ENCODE measurements around the gene CD74. TPM values are rescaled to one million over a fixed set of nuclear protein-coding genes. Genes with fewer than 3 reads are reported as not detected.

Gene CD74
- total and polyA plus RNA-seq, 2 of the 13 experiments (the other 11 are each of a cell fraction or from before 2014, with no cell fraction given): 34.1 to 84.4 TPM

DNA sequence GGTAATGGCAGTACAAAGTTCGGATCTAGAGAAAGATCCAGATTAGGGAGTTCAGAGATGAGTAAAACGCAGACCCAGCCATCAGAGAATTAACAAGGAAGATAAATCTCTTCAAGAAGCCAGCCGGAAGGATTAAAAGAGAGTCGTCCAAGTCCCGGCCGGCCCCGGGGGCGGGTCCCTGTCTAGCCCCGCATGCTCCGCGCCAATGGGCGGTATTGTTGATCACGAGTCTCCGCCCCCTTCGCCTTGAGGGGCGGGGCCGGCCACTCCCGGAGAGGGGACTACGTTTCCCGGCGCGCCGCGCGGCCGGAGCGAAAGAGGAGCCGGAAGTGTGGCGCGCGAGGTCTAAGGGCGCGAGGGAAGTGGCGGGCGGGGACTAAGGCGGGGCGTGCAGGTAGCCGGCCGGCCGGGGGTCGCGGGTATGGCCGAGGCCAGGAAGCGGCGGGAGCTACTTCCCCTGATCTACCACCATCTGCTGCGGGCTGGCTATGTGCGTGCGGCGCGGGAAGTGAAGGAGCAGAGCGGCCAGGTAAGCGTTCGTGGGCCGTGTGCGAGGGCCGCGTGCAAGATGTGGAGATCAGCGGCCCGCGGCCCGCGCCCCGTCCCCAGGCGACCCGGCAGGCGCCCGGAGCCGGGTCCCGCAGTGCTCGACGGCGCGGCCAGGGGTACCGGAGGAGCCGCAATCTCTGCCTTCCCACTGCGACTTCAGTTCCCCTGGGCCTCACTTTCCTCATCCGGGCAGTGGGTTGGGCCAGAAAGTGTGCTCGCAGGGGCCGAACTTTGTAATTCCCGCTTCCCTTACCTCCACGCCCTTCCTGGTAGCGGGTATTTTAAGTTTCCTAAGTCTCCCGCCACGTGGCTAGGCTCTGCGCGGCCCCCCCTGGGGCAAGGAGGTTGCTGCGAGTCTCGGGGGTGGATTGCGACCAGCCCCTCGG, 55.1 kb downstream of the CD74 start, which contains the start of gene TCOF1 (continued):
- TF ChIP-seq JUNB (CRISPR knock-in tag; IDR thresholded peaks at IDR 0.05; ENCODE audit: borderline replicate concordance) (peak; percentile 54; the same call in 1 of the 2 replicates), GATAD1 (CRISPR knock-in tag; IDR thresholded peaks at IDR 0.05) (peak; percentile 76), AGO1 (IDR thresholded peaks at IDR 0.05; ENCODE audit: low read depth, low read length, poor library complexity, severe bottlenecking) (no peak), ZMAT3 (CRISPR knock-in tag; conservative IDR thresholded peaks at IDR 0.05) (0 out of 2 replicates have a peak, but pooled peaks have one; percentile 9), ZFP36L2 (CRISPR knock-in tag; IDR thresholded peaks at IDR 0.05) (no peak), ZFX (CRISPR knock-in tag; IDR thresholded peaks at IDR 0.05; ENCODE audit: low read depth) (peak; percentile 89), SMC3 (IDR thresholded peaks at IDR 0.05; ENCODE audit: low read length) (no peak)
- TF ChIP-seq, protein P1, sequence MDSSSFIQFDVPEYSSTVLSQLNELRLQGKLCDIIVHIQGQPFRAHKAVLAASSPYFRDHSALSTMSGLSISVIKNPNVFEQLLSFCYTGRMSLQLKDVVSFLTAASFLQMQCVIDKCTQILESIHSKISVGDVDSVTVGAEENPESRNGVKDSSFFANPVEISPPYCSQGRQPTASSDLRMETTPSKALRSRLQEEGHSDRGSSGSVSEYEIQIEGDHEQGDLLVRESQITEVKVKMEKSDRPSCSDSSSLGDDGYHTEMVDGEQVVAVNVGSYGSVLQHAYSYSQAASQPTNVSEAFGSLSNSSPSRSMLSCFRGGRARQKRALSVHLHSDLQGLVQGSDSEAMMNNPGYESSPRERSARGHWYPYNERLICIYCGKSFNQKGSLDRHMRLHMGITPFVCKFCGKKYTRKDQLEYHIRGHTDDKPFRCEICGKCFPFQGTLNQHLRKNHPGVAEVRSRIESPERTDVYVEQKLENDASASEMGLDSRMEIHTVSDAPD (CRISPR knock-in tag; IDR thresholded peaks at IDR 0.05): no peak
- TF ChIP-seq, protein P2, sequence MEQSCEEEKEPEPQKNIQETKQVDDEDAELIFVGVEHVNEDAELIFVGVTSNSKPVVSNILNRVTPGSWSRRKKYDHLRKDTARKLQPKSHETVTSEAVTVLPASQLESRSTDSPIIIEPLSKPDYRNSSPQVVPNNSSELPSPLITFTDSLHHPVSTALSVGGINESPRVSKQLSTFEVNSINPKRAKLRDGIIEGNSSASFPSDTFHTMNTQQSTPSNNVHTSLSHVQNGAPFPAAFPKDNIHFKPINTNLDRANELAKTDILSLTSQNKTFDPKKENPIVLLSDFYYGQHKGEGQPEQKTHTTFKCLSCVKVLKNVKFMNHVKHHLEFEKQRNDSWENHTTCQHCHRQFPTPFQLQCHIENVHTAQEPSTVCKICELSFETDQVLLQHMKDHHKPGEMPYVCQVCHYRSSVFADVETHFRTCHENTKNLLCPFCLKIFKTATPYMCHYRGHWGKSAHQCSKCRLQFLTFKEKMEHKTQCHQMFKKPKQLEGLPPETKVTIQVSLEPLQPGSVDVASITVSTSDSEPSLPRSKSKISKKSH (CRISPR knock-in tag; IDR thresholded peaks at IDR 0.05; ENCODE audit: borderline replicate concordance): no peak
- TF ChIP-seq, protein P3, sequence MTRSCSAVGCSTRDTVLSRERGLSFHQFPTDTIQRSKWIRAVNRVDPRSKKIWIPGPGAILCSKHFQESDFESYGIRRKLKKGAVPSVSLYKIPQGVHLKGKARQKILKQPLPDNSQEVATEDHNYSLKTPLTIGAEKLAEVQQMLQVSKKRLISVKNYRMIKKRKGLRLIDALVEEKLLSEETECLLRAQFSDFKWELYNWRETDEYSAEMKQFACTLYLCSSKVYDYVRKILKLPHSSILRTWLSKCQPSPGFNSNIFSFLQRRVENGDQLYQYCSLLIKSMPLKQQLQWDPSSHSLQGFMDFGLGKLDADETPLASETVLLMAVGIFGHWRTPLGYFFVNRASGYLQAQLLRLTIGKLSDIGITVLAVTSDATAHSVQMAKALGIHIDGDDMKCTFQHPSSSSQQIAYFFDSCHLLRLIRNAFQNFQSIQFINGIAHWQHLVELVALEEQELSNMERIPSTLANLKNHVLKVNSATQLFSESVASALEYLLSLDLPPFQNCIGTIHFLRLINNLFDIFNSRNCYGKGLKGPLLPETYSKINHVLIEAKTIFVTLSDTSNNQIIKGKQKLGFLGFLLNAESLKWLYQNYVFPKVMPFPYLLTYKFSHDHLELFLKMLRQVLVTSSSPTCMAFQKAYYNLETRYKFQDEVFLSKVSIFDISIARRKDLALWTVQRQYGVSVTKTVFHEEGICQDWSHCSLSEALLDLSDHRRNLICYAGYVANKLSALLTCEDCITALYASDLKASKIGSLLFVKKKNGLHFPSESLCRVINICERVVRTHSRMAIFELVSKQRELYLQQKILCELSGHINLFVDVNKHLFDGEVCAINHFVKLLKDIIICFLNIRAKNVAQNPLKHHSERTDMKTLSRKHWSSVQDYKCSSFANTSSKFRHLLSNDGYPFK (CRISPR knock-in tag; IDR thresholded peaks at IDR 0.05; ENCODE audit: borderline replicate concordance): no peak
- TF ChIP-seq, protein P4, sequence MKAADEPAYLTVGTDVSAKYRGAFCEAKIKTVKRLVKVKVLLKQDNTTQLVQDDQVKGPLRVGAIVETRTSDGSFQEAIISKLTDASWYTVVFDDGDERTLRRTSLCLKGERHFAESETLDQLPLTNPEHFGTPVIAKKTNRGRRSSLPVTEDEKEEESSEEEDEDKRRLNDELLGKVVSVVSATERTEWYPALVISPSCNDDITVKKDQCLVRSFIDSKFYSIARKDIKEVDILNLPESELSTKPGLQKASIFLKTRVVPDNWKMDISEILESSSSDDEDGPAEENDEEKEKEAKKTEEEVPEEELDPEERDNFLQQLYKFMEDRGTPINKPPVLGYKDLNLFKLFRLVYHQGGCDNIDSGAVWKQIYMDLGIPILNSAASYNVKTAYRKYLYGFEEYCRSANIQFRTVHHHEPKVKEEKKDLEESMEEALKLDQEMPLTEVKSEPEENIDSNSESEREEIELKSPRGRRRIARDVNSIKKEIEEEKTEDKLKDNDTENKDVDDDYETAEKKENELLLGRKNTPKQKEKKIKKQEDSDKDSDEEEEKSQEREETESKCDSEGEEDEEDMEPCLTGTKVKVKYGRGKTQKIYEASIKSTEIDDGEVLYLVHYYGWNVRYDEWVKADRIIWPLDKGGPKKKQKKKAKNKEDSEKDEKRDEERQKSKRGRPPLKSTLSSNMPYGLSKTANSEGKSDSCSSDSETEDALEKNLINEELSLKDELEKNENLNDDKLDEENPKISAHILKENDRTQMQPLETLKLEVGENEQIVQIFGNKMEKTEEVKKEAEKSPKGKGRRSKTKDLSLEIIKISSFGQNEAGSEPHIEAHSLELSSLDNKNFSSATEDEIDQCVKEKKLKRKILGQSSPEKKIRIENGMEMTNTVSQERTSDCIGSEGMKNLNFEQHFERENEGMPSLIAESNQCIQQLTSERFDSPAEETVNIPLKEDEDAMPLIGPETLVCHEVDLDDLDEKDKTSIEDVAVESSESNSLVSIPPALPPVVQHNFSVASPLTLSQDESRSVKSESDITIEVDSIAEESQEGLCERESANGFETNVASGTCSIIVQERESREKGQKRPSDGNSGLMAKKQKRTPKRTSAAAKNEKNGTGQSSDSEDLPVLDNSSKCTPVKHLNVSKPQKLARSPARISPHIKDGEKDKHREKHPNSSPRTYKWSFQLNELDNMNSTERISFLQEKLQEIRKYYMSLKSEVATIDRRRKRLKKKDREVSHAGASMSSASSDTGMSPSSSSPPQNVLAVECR (CRISPR knock-in tag; IDR thresholded peaks at IDR 0.05; ENCODE audit: borderline replicate concordance): peak; percentile 92
- TF ChIP-seq, protein P5, sequence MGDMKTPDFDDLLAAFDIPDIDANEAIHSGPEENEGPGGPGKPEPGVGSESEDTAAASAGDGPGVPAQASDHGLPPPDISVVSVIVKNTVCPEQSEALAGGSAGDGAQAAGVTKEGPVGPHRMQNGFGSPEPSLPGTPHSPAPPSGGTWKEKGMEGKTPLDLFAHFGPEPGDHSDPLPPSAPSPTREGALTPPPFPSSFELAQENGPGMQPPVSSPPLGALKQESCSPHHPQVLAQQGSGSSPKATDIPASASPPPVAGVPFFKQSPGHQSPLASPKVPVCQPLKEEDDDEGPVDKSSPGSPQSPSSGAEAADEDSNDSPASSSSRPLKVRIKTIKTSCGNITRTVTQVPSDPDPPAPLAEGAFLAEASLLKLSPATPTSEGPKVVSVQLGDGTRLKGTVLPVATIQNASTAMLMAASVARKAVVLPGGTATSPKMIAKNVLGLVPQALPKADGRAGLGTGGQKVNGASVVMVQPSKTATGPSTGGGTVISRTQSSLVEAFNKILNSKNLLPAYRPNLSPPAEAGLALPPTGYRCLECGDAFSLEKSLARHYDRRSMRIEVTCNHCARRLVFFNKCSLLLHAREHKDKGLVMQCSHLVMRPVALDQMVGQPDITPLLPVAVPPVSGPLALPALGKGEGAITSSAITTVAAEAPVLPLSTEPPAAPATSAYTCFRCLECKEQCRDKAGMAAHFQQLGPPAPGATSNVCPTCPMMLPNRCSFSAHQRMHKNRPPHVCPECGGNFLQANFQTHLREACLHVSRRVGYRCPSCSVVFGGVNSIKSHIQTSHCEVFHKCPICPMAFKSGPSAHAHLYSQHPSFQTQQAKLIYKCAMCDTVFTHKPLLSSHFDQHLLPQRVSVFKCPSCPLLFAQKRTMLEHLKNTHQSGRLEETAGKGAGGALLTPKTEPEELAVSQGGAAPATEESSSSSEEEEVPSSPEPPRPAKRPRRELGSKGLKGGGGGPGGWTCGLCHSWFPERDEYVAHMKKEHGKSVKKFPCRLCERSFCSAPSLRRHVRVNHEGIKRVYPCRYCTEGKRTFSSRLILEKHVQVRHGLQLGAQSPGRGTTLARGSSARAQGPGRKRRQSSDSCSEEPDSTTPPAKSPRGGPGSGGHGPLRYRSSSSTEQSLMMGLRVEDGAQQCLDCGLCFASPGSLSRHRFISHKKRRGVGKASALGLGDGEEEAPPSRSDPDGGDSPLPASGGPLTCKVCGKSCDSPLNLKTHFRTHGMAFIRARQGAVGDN (CRISPR knock-in tag; IDR thresholded peaks at IDR 0.05): peak; percentile 84

Measured in HepG2 (cell line).